GM12878 (cell line): Measurements from ENCODE around the gene MAL. TPM values are rescaled to one million over a fixed set of nuclear protein-coding genes. Genes with fewer than 3 reads are reported as not detected.

Experiments used
- ATAC-seq: fragments of 200-7000 bp; cut with Tn5 transposase; 3 replicates; pipeline ENCODE4 v1.9.1; 2020; ENCODE audit warnings: mild to moderate bottlenecking, moderate library complexity
- BruUV-seq: library from RNA; stranded (reverse); fragments of 400-500 nt; replicated peaks from 2 replicates; lab custom pipeline; 2021; lab: Mats Ljungman, UMichigan
- CTCF ChIA-PET: fragments of 300-600 bp; sonication (Branson Sonifier 250); formaldehyde crosslinking; extraction: SDS; loops from one replicate; lab custom pipeline; 2021; ENCODE audit warnings: inconsistent platforms; lab: Yijun Ruan, JAX
- POLR2A ChIA-PET: fragments of 350-600 bp; formaldehyde crosslinking; extraction: SDS; loops from one replicate; lab custom pipeline; 2021; ENCODE audit warnings: inconsistent platforms; lab: Charles Lee
- RAD21 ChIA-PET: fragments of 300-600 bp; sonication (Branson Sonifier 250); formaldehyde crosslinking; loops from one replicate; lab custom pipeline; 2023; ENCODE audit warnings: antibody characterized with exemption; ENCODE audit not compliant: unreplicated experiment; lab: Charles Lee
- SMC1A ChIA-PET: fragments of 300-600 bp; sonication (Branson Sonifier 250); formaldehyde crosslinking; loops from one replicate; lab custom pipeline; 2023; ENCODE audit not compliant: unreplicated experiment, uncharacterized antibody; lab: Charles Lee
- DNase-seq: peaks from one replicate; pipeline ENCODE4 v3.0.0-alpha.2; 2011; ENCODE audit warnings: low read depth, low spot score
- FAIRE-seq: peaks from 3 replicates; lab custom pipeline; 2011; peaks lifted over from hg19 to GRCh38; lab: Jason Lieb, UNC
- H2AFZ ChIP-seq: 2 replicates; pipeline ENCODE4 v1.6.0; 2011; ENCODE audit warnings: low read depth, low read length, control low read depth; ENCODE audit not compliant: control insufficient read depth
- H3K27ac ChIP-seq: 2 replicates; pipeline ENCODE4 v1.5.1; 2011; ENCODE audit warnings: control low read depth; ENCODE audit not compliant: control insufficient read depth, insufficient read depth
- H3K27me3 ChIP-seq, 2 experiments: replicated peaks in 1 of 2; 2 replicates each; pipeline versions ENCODE4 v1.6.0 to v1.6.1; 2011; ENCODE audit warnings: low read length in 1 of 2; ENCODE audit not compliant: control insufficient read depth in 2 of 2, insufficient read depth in 2 of 2
- H3K36me3 ChIP-seq, 2 experiments: 2 replicates each; pipeline ENCODE4 v1.5.1; 2011; ENCODE audit warnings: low read length in 1 of 2; ENCODE audit not compliant: control insufficient read depth in 2 of 2, insufficient read depth in 2 of 2
- H3K4me1 ChIP-seq: 2 replicates; pipeline ENCODE4 v1.6.1; 2011; ENCODE audit warnings: mild to moderate bottlenecking, low read length, moderate library complexity, mixed read lengths; ENCODE audit not compliant: control insufficient read depth, insufficient read depth
- H3K4me2 ChIP-seq: 2 replicates; pipeline ENCODE4 v1.6.0; 2011; ENCODE audit warnings: control low read depth; ENCODE audit not compliant: control insufficient read depth, insufficient read depth
- H3K4me3 ChIP-seq: fragments of 200-600 bp; sonication (generic); 2 replicates; pipeline ENCODE4 v1.5.1; 2016
- H3K79me2 ChIP-seq: 2 replicates; pipeline ENCODE4 v1.6.0; 2011; ENCODE audit warnings: low read length; ENCODE audit not compliant: control insufficient read depth, insufficient read depth
- H3K9ac ChIP-seq: 2 replicates; pipeline ENCODE4 v1.8.0; 2011; ENCODE audit warnings: low read length, control low read depth, mixed read lengths; ENCODE audit not compliant: control insufficient read depth, insufficient read depth
- H3K9me3 ChIP-seq: replicated peaks from 3 replicates; pipeline ENCODE4 v1.5.1; 2011; ENCODE audit warnings: mild to moderate bottlenecking, low read length; ENCODE audit not compliant: control insufficient read depth, insufficient read depth
- H4K20me1 ChIP-seq: 2 replicates; pipeline ENCODE4 v1.6.0; 2011; ENCODE audit not compliant: control insufficient read depth, insufficient read depth
- PAX8 ChIP-seq: fragments of 450-650 bp; IDR thresholded peaks from 2 replicates; pipeline ENCODE4 v1.6.1; 2017; ENCODE audit warnings: mild to moderate bottlenecking, moderate library complexity
- RELA ChIP-seq: fragments of 450-650 bp; IDR thresholded peaks from 2 replicates; pipeline ENCODE4 v1.8.0; 2014; ENCODE audit warnings: borderline replicate concordance; ENCODE audit not compliant: partially characterized antibody
- RUNX3 ChIP-seq: IDR thresholded peaks from 2 replicates; pipeline ENCODE4 v1.6.1; 2012; ENCODE audit warnings: low read length, inconsistent platforms
- STAT3 ChIP-seq: IDR thresholded peaks from 2 replicates; pipeline ENCODE4 v1.6.1; 2011; ENCODE audit warnings: low read depth, low read length, improper control_type of control experiment
- ZNF24 ChIP-seq: fragments of 450-650 bp; IDR thresholded peaks from 2 replicates; pipeline ENCODE4 v1.6.1; 2017; ENCODE audit warnings: antibody characterized with exemption, mild to moderate bottlenecking
- WGBS: methylation state at CpG from one replicate; pipeline ENCODE4 v1.1.6; 2016; ENCODE audit warnings: low lambda C conversion rate; ENCODE audit not compliant: insufficient replicate concordance, insufficient coverage; ENCODE audit errors: missing lambda C conversion rate; 5-methylcytosine and 5-hydroxymethylcytosine counted together
- in situ Hi-C: fragments of 300-500 bp; cut with MboI; formaldehyde crosslinking; loops from 9 replicates; pipeline ENCODE4 v1.14.3; 2018; ENCODE audit warnings: mixed read lengths
- intact Hi-C: fragments of 100-400 bp; cut with micrococcal nuclease; formaldehyde crosslinking; loops from one replicate; pipeline ENCODE4 v1.14.2; 2022; ENCODE audit not compliant: unreplicated experiment
- polyA plus RNA-seq, 11 experiments: library from polyadenylated mRNA; depleted of rRNA in 4 of 11; unstranded in 6 of 11; stranded (reverse) in 5 of 11; fragments of >200 nt; fragmentation: Nextera tagmentation in 4 of 11; fragmentation: Illumina TruSeq in 1 of 11; extraction: Ambion mirVana in 4 of 11; extraction: Trizol in 1 of 11; gene quantifications; 1 replicate in 1 of 11; 2 replicates in 10 of 11; pipeline versions ENCODE4 v1.2.1 to v1.2.3, GENCODE V29; 2011 to 2016; ENCODE audit warnings: inconsistent platforms in 2 of 11, missing spikeins in 2 of 11, low read depth in 1 of 11
- total RNA-seq, 4 experiments: library from RNA; depleted of rRNA in 3 of 4; stranded (reverse); fragments of >200 nt in 3 of 4; fragmentation: Illumina TruSeq in 1 of 4; extraction: Trizol in 1 of 4; gene quantifications; 2 replicates each; pipeline versions ENCODE4 v1.2.1 to v1.2.3, GENCODE V29; 2013 to 2021
- TF ChIP-seq, protein P1 (sequence below): IDR thresholded peaks from 2 replicates; pipeline ENCODE4 v1.6.1; 2011; ENCODE audit warnings: low read depth, mild to moderate bottlenecking, low read length, moderate library complexity, borderline replicate concordance; ENCODE audit errors: extremely low read depth
- TF ChIP-seq, protein P2 (sequence below): IDR thresholded peaks from 2 replicates; pipeline ENCODE4 v1.6.1; 2011; ENCODE audit warnings: borderline replicate concordance, low read depth, mild to moderate bottlenecking, moderate library complexity, mixed read lengths, low read length; ENCODE audit not compliant: insufficient read depth; ENCODE audit errors: extremely low read length

The MAL gene
- total and polyA plus RNA-seq, 10 of the 15 experiments (the other 5 are each of a cell fraction or from before 2014, with no cell fraction given), result 1.3 to 4.5 (median 1.7) TPM

DNA sequence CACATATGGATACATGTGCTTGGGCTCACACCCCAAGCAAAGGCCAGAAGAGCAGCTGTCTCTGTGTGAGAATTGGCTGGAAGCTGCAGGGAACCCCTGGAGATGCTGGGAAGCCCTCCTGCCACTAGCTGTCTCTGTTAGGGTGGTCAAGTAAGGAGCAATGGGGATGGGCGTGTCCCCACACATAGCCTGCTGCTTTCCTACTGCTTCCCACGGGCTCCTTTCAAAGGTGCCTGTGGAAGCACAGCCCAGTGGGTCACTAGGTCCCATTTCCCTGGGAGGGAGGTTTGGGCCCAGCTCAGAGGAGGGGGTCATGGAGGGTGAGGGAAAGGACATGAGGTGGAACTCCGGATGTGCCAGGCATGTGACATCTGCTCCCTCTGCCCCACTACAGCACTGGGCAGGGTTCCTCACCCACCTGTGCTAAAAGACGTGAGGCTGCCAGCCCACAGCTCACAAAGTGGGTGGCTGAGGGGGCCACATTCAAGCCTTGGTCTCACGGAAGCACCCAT is 24.4 kb upstream of the MAL start:
- intact Hi-C loops (no loop called here), in situ Hi-C loops (no loop called here)
- CTCF ChIA-PET, result interaction anchor here (0.7 kb wide), 1 partner anchor 287 kb away, joined by 3 read pairs; no protein-coding TSS in a partner anchor
- Histone ChIP-seq H3K27ac (no peak overlapping the region), H2AFZ (no peak overlapping the region), H3K79me2 (no peaks in the 10 kb centered on the region), H3K9ac (no peak overlapping the region), H3K9me3 (no peaks in the 10 kb centered on the region)
- POLR2A ChIA-PET, result interaction anchor here (0.6 kb wide), 1 partner anchor 118 kb away, joined by 3 read pairs; no protein-coding TSS in a partner anchor
- no peak; the same call in 2 of the 3 replicates for ATAC-seq
- SMC1A ChIA-PET, result no interaction called here
- DNase-seq, result no peak
- no peak for TF ChIP-seq STAT3
- no peak for TF ChIP-seq RELA
- TF ChIP-seq, protein P1, sequence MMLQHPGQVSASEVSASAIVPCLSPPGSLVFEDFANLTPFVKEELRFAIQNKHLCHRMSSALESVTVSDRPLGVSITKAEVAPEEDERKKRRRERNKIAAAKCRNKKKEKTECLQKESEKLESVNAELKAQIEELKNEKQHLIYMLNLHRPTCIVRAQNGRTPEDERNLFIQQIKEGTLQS, result no peak
- no peak for TF ChIP-seq ZNF24
- TF ChIP-seq, protein P2, sequence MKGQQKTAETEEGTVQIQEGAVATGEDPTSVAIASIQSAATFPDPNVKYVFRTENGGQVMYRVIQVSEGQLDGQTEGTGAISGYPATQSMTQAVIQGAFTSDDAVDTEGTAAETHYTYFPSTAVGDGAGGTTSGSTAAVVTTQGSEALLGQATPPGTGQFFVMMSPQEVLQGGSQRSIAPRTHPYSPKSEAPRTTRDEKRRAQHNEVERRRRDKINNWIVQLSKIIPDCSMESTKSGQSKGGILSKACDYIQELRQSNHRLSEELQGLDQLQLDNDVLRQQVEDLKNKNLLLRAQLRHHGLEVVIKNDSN, result no peak
- TF ChIP-seq PAX8, result no peak
- TF ChIP-seq RUNX3, result no peak
- TF ChIP-seq, all 136 proteins: peak for 0
- BruUV-seq, result no TSS peak
- Histone ChIP-seq H3K27me3 (no peaks in the 10 kb centered on the region; a peak in 1 of 4 replicates), H3K4me2 (no peak overlapping the region), H4K20me1 (no peaks in the 10 kb centered on the region), H3K4me1 (no peaks in the 10 kb centered on the region), H3K4me3 (no peak overlapping the region), H3K36me3 (no peaks in the 10 kb centered on the region)
- FAIRE-seq, result no peak
- RAD21 ChIA-PET, result interaction anchor here (0.8 kb wide), 1 partner anchor 15 kb away, joined by 4 read pairs; no protein-coding TSS in a partner anchor
- 25% methylated on average over 5 of the region's 5 CpGs for WGBS
